Chondrocyte (in vitro differentiated cells): ENCODE results near the gene LIPE. TPM values are rescaled to one million over a fixed set of nuclear protein-coding genes. Genes with fewer than 3 reads are reported as not detected.

ENCODE experiments used
- DNase-seq: peaks from one replicate; pipeline ENCODE4 v3.0.0; 2021; ENCODE audit warnings: mixed read lengths, low spot score
- H3K27ac Mint-ChIP-seq: one replicate; pipeline ENCODE4 v1.8.0; 2021; ENCODE audit warnings: mild to moderate bottlenecking, moderate library complexity, mixed read lengths; ENCODE audit not compliant: unreplicated experiment
- H3K27me3 Mint-ChIP-seq: 2 replicates; pipeline ENCODE4 v1.8.0; 2021; ENCODE audit warnings: low read depth, mixed read lengths
- H3K36me3 Mint-ChIP-seq: 2 replicates; pipeline ENCODE4 v1.8.0; 2021; ENCODE audit warnings: low read depth, mixed read lengths
- H3K4me1 Mint-ChIP-seq: 2 replicates; pipeline ENCODE4 v1.8.0; 2021; ENCODE audit warnings: low read depth, mild to moderate bottlenecking, mixed read lengths
- H3K4me3 Mint-ChIP-seq: one replicate; pipeline ENCODE4 v1.8.0; 2021; ENCODE audit warnings: mild to moderate bottlenecking, moderate library complexity, mixed read lengths; ENCODE audit not compliant: unreplicated experiment
- H3K9me3 Mint-ChIP-seq: 2 replicates; pipeline ENCODE4 v1.8.0; 2021; ENCODE audit warnings: low read depth, mixed read lengths
- CTCF ChIP-seq: fragments of 200-600 bp; sonication (generic); IDR thresholded peaks from 2 replicates; pipeline ENCODE4 v1.5.0; 2021; ENCODE audit warnings: antibody characterized with exemption, mild to moderate bottlenecking, moderate library complexity
- total RNA-seq: library from RNA; stranded (reverse); gene quantifications from 3 replicates; pipeline ENCODE4 v1.2.1, GENCODE V29; 2021

LIPE gene
- total RNA-seq, 1 donor from 2014 or later: 3.9 TPM

GRCh38 chr19:42412661-42413076 is 14.5 kb downstream of the LIPE start:
- H3K4me3 Mint-ChIP-seq: no peak overlapping the region
- H3K27ac Mint-ChIP-seq: no peak overlapping the region
- no peaks in the 10 kb centered on the region for H3K27me3 Mint-ChIP-seq
- no peaks in the 10 kb centered on the region for H3K9me3 Mint-ChIP-seq
- H3K4me1 Mint-ChIP-seq: peaks cover 4% of the 10 kb centered on the region
- DNase-seq: no peak
- H3K36me3 Mint-ChIP-seq: no peaks in the 10 kb centered on the region
- TF ChIP-seq CTCF: no peak

- TF ChIP-seq CTCF: no peak
- DNase-seq: no peak
- Mint-ChIP-seq H3K36me3 (no peaks in the 10 kb centered on the region), H3K4me3 (no peak overlapping the region), H3K27ac (no peak overlapping the region), H3K27me3 (no peaks in the 10 kb centered on the region), H3K9me3 (no peaks in the 10 kb centered on the region), H3K4me1 (peaks cover 4% of the 10 kb centered on the region)
These were observed 15.0 kb downstream of the LIPE start for GRCh38 chr19:42412227-42412626.

GRCh38 chr19:42411581-42412178 is 15.5 kb downstream of the LIPE start:
- no peaks in the 10 kb centered on the region for H3K36me3 Mint-ChIP-seq
- DNase-seq: no peak
- H3K27me3 Mint-ChIP-seq: no peaks in the 10 kb centered on the region
- H3K4me3 Mint-ChIP-seq: no peak overlapping the region
- no peak overlapping the region for H3K27ac Mint-ChIP-seq
- no peak for TF ChIP-seq CTCF
- H3K4me1 Mint-ChIP-seq: peaks cover 4% of the 10 kb centered on the region
- H3K9me3 Mint-ChIP-seq: no peaks in the 10 kb centered on the region

GRCh38 chr19:42410371-42410770 is 16.8 kb downstream of the LIPE start:
- Mint-ChIP-seq H3K4me1 (peaks cover 4% of the 10 kb centered on the region), H3K27ac (no peak overlapping the region)

GRCh38 chr19:42409477-42409876 is 17.7 kb downstream of the LIPE start:
- Mint-ChIP-seq H3K4me1 (peaks cover 4% of the 10 kb centered on the region), H3K4me3 (no peak overlapping the region), H3K9me3 (no peaks in the 10 kb centered on the region), H3K27me3 (no peaks in the 10 kb centered on the region), H3K27ac (no peak overlapping the region), H3K36me3 (no peaks in the 10 kb centered on the region)
- DNase-seq: no peak
- TF ChIP-seq CTCF: no peak

More at GRCh38 chr19:42410371-42410770, 16.8 kb downstream of the LIPE start:
- Mint-ChIP-seq H3K4me3 (no peak overlapping the region), H3K9me3 (no peaks in the 10 kb centered on the region), H3K36me3 (no peaks in the 10 kb centered on the region), H3K27me3 (no peaks in the 10 kb centered on the region)
- no peak for TF ChIP-seq CTCF
- no peak for DNase-seq
